Parathyroid adenoma (tissue), 2 donors: ENCODE measurements around the gene MLLT3.

ENCODE experiments used
- H2AFZ ChIP-seq: fragments of 300-600 bp; sonication (generic); one replicate; pipeline ENCODE4 v1.7.0; 2017; ENCODE audit warnings: antibody characterized with exemption, mild to moderate bottlenecking
- H3K27ac ChIP-seq: fragments of 300-600 bp; sonication (generic); one replicate; pipeline ENCODE4 v1.7.0; 2017
- H3K27me3 ChIP-seq: fragments of 300-600 bp; sonication (generic); one replicate; pipeline ENCODE4 v1.7.0; 2017; ENCODE audit warnings: low read length; ENCODE audit not compliant: control insufficient read depth, insufficient read depth
- H3K36me3 ChIP-seq: fragments of 300-600 bp; sonication (generic); one replicate; pipeline ENCODE4 v1.7.0; 2017; ENCODE audit warnings: low read length; ENCODE audit not compliant: control insufficient read depth, insufficient read depth
- H3K4me1 ChIP-seq: fragments of 300-600 bp; sonication (generic); one replicate; pipeline ENCODE4 v1.7.0; 2017; ENCODE audit warnings: control low read depth
- H3K4me2 ChIP-seq: fragments of 300-600 bp; sonication (generic); one replicate; pipeline ENCODE4 v1.7.0; 2017; ENCODE audit warnings: low read length
- H3K4me3 ChIP-seq: fragments of 300-600 bp; sonication (generic); one replicate; pipeline ENCODE4 v1.7.0; 2017; ENCODE audit warnings: low read depth, low read length
- H3K79me2 ChIP-seq: fragments of 300-600 bp; sonication (generic); one replicate; pipeline ENCODE4 v1.7.0; 2017; ENCODE audit warnings: control low read depth
- H3K9ac ChIP-seq: fragments of 300-600 bp; sonication (generic); one replicate; pipeline ENCODE4 v1.7.0; 2017; ENCODE audit warnings: mild to moderate bottlenecking
- H3K9me3 ChIP-seq: fragments of 300-600 bp; sonication (generic); one replicate; pipeline ENCODE4 v1.7.0; 2017; ENCODE audit warnings: low read length; ENCODE audit not compliant: control insufficient read depth
- TF ChIP-seq, protein P1 (sequence below): fragments of 300-600 bp; sonication (generic); IDR thresholded peaks from one replicate; pipeline ENCODE4 v1.7.0; 2017; ENCODE audit warnings: antibody characterized with exemption, mild to moderate bottlenecking
- donor health status: primary hyperparathyroidism.

The MLLT3 gene

DNA sequence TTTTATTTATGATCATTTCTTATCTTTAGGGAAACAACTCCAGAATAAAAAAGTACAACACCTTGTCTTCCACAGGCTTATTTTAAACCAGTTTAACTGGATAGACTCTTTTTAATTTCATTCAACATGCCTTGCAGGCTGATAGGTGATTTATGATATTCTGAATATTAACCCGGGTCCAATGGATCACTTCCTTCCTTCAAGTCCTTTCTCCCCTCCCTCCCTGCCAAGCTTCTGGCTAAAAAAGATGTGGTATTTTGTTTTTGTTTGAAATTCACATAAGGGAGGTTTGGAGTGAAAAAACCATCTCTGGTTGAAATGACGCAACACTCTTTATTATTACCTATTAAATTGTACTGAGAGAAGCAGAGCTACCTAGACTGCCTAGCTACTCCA is 265.3 kb downstream of the MLLT3 start:
- H3K9me3 ChIP-seq, result no peaks in the 10 kb centered on the region
- H3K27ac ChIP-seq, result peak overlapping the region; percentile 30
- H2AFZ ChIP-seq, result no peak overlapping the region
- no peaks in the 10 kb centered on the region for H3K36me3 ChIP-seq
- no peaks in the 10 kb centered on the region for H3K27me3 ChIP-seq
- H3K4me1 ChIP-seq, result no peaks in the 10 kb centered on the region
- no peak overlapping the region for H3K4me3 ChIP-seq
- TF ChIP-seq, protein P1, sequence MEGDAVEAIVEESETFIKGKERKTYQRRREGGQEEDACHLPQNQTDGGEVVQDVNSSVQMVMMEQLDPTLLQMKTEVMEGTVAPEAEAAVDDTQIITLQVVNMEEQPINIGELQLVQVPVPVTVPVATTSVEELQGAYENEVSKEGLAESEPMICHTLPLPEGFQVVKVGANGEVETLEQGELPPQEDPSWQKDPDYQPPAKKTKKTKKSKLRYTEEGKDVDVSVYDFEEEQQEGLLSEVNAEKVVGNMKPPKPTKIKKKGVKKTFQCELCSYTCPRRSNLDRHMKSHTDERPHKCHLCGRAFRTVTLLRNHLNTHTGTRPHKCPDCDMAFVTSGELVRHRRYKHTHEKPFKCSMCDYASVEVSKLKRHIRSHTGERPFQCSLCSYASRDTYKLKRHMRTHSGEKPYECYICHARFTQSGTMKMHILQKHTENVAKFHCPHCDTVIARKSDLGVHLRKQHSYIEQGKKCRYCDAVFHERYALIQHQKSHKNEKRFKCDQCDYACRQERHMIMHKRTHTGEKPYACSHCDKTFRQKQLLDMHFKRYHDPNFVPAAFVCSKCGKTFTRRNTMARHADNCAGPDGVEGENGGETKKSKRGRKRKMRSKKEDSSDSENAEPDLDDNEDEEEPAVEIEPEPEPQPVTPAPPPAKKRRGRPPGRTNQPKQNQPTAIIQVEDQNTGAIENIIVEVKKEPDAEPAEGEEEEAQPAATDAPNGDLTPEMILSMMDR, result no peak
- H3K9ac ChIP-seq, result no peak overlapping the region
- H3K79me2 ChIP-seq, result no peaks in the 10 kb centered on the region
- H3K4me2 ChIP-seq, result peak overlapping the region; percentile 74

DNA sequence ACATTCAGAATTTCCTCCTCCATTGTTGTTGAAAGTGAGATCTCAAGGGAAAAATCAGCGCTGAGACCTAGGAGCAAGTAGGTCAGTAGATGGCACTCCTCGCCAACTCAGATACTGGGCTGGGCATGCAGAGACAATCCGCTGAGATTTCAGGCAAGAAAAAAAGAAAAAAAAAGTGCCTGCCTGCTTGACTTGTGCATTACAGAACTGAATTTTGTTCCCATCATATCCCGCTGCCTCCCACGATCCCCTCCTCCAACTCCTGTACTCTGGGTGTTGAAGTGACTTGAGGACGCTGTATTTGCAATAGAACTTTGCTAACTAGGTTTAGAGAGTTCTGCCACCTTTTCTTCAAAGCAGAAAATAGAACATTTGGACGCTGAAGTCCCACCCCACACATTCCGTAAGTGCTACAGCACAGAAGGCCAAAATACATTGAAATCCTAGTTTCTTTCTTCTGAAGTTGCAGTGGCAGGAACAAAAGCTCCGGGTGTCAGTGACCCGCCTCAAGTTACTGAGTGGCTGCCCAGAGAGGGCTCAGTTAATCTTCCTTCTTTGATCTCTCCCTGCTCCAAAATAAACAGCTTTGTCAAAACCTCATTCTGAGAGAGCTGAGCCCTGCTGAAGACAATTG is 265.8 kb downstream of the MLLT3 start:
- Histone ChIP-seq H3K9ac (no peak overlapping the region), H3K27me3 (no peaks in the 10 kb centered on the region), H2AFZ (peak overlapping the region; percentile 58), H3K4me2 (peak overlapping the region; percentile 74), H3K36me3 (no peaks in the 10 kb centered on the region), H3K79me2 (no peaks in the 10 kb centered on the region), H3K9me3 (no peaks in the 10 kb centered on the region), H3K27ac (peak overlapping the region; percentile 30), H3K4me3 (peak overlapping the region; percentile 46), H3K4me1 (no peaks in the 10 kb centered on the region)
- TF ChIP-seq, protein P1, result peak; percentile 64

DNA sequence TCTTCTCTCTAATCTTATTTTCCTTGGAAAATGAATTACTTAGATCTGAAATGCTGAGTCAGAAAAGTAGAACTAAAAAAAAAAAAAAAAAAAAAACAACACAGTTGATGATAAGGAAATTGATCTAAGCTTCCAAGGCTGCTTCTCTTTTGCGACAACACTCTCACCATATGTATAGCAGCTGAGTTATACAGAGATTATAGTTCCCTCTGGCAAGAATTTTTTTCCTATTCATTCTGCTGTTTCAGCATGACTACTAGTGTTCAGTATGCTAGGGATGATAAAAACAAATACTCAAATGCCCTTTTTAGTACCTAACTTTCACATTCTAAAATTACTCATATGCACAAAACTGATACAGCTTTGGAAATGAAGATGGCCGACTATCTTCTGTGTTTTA is 267.3 kb downstream of the MLLT3 start:
- H3K27ac ChIP-seq, result no peak overlapping the region
- no peaks in the 10 kb centered on the region for H3K4me1 ChIP-seq

DNA sequence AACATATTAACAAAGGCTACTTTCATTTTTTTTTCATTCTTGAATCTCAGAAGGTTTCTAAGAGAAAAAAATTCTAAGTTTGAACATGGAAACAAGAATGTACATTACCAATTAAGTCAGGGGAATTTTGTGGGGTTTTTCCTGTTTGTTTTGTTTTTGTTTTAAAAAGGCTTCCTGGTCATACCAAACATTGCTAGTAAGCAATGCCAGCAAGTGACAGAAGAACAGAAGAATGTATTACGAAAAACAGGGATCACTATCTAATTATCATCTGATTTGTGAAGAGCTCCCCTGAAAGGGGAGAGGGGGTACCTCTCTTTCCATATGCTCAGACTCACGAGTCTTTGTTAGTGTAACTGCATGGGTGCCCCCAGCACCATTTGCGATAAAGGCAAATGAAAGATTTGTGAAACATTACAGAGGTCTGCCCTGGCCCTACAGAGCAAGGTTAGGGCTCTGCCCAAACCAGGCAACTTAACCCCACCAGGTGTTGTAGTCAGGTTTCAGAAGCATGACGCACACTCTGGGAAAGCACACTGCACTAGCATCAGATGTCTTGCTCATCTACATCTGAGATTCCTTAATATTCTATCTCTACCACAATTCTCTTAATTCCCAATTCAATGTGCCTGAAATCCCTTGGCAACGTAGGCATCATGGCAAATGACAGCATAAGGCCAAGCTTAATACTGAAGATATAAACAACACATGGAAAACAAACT is 268.2 kb downstream of the MLLT3 start:
- TF ChIP-seq, protein P1, result no peak
- H3K4me1 ChIP-seq, result no peaks in the 10 kb centered on the region
- no peaks in the 10 kb centered on the region for H3K27me3 ChIP-seq
- H3K9ac ChIP-seq, result no peak overlapping the region
- H3K79me2 ChIP-seq, result no peaks in the 10 kb centered on the region
- no peak overlapping the region for H3K4me3 ChIP-seq
- no peaks in the 10 kb centered on the region for H3K36me3 ChIP-seq
- no peaks in the 10 kb centered on the region for H3K9me3 ChIP-seq
- H2AFZ ChIP-seq, result no peak overlapping the region
- no peak overlapping the region for H3K27ac ChIP-seq
- no peak overlapping the region for H3K4me2 ChIP-seq

More for the DNA sequence above, 267.3 kb downstream of the MLLT3 start:
- Histone ChIP-seq H3K4me2 (no peak overlapping the region), H3K27me3 (no peaks in the 10 kb centered on the region), H2AFZ (no peak overlapping the region), H3K36me3 (no peaks in the 10 kb centered on the region), H3K79me2 (no peaks in the 10 kb centered on the region), H3K4me3 (no peak overlapping the region), H3K9ac (no peak overlapping the region), H3K9me3 (no peaks in the 10 kb centered on the region)
- TF ChIP-seq, protein P1, result no peak
